Measurements from ENCODE around the gene SSTR4.
"Not testable (repeated sequence)": the region's sequence is repeated elsewhere in the genome, so short reads cannot be mapped to it uniquely, and the experiment has no call there.

The SSTR4 gene

GRCh38 chr20:23009636-23010035 lies 25.5 kb upstream of the SSTR4 start:
- Mint-ChIP-seq H3K27ac (no peak overlapping the region), H3K36me3 (no peaks in the 10 kb centered on the region), H3K4me3 (no peak overlapping the region), H3K27me3 (no peaks in the 10 kb centered on the region), H3K4me1 (no peaks in the 10 kb centered on the region), H3K9me3 (no peaks in the 10 kb centered on the region)

GRCh38 chr20:23010096-23010495 lies 25.0 kb upstream of the SSTR4 start:
- Mint-ChIP-seq H3K4me1 (no peaks in the 10 kb centered on the region), H3K27ac (no peak overlapping the region), H3K36me3 (no peaks in the 10 kb centered on the region), H3K27me3 (no peaks in the 10 kb centered on the region), H3K9me3 (no peaks in the 10 kb centered on the region), H3K4me3 (no peak overlapping the region)

GRCh38 chr20:23011008-23011721 lies 23.9 kb upstream of the SSTR4 start:
- Mint-ChIP-seq H3K9me3 (no peaks in the 10 kb centered on the region), H3K27me3 (no peaks in the 10 kb centered on the region), H3K4me1 (no peaks in the 10 kb centered on the region), H3K4me3 (no peak overlapping the region), H3K27ac (no peak overlapping the region), H3K36me3 (no peaks in the 10 kb centered on the region)

GRCh38 chr20:23013429-23013828 lies 21.7 kb upstream of the SSTR4 start:
- Mint-ChIP-seq H3K9me3 (no peaks in the 10 kb centered on the region), H3K36me3 (no peaks in the 10 kb centered on the region), H3K27me3 (no peaks in the 10 kb centered on the region), H3K27ac (no peak overlapping the region), H3K4me1 (no peaks in the 10 kb centered on the region), H3K4me3 (no peak overlapping the region)

GRCh38 chr20:23017516-23017915 lies 17.6 kb upstream of the SSTR4 start:
- Mint-ChIP-seq H3K27me3 (no peaks in the 10 kb centered on the region), H3K4me3 (no peak overlapping the region), H3K36me3 (no peaks in the 10 kb centered on the region), H3K27ac (no peak overlapping the region), H3K9me3 (no peaks in the 10 kb centered on the region), H3K4me1 (no peaks in the 10 kb centered on the region)

- no peak overlapping the region for H3K4me3 Mint-ChIP-seq
- no peaks in the 10 kb centered on the region for H3K4me1 Mint-ChIP-seq
- no peaks in the 10 kb centered on the region for H3K27me3 Mint-ChIP-seq
- no peaks in the 10 kb centered on the region for H3K36me3 Mint-ChIP-seq
- H3K27ac Mint-ChIP-seq = no peak overlapping the region
- no peaks in the 10 kb centered on the region for H3K9me3 Mint-ChIP-seq
Measured at GRCh38 chr20:23018432-23018831, 16.7 kb upstream of the SSTR4 start.

GRCh38 chr20:23018941-23019340 lies 16.2 kb upstream of the SSTR4 start:
- Mint-ChIP-seq H3K27ac (no peak overlapping the region), H3K4me1 (no peaks in the 10 kb centered on the region), H3K27me3 (no peaks in the 10 kb centered on the region)

GRCh38 chr20:23019403-23019802 lies 15.7 kb upstream of the SSTR4 start:
- H3K4me1 Mint-ChIP-seq = no peaks in the 10 kb centered on the region
- no peak overlapping the region for H3K4me3 Mint-ChIP-seq
- H3K27me3 Mint-ChIP-seq = no peaks in the 10 kb centered on the region
- no peaks in the 10 kb centered on the region for H3K36me3 Mint-ChIP-seq
- H3K9me3 Mint-ChIP-seq = no peaks in the 10 kb centered on the region
- no peak overlapping the region for H3K27ac Mint-ChIP-seq

More at GRCh38 chr20:23018941-23019340, 16.2 kb upstream of the SSTR4 start:
- Mint-ChIP-seq H3K9me3 (no peaks in the 10 kb centered on the region), H3K4me3 (no peak overlapping the region), H3K36me3 (no peaks in the 10 kb centered on the region)

GRCh38 chr20:23020230-23021018 lies 14.7 kb upstream of the SSTR4 start:
- H3K27me3 Mint-ChIP-seq = no peaks in the 10 kb centered on the region
- no peaks in the 10 kb centered on the region for H3K4me1 Mint-ChIP-seq
- no peak overlapping the region for H3K27ac Mint-ChIP-seq
- no peaks in the 10 kb centered on the region for H3K36me3 Mint-ChIP-seq
- H3K4me3 Mint-ChIP-seq = no peak overlapping the region
- no peaks in the 10 kb centered on the region for H3K9me3 Mint-ChIP-seq

GRCh38 chr20:23021541-23021940 lies 13.6 kb upstream of the SSTR4 start:
- Mint-ChIP-seq H3K27ac (no peak overlapping the region), H3K4me1 (no peaks in the 10 kb centered on the region)

GRCh38 chr20:23021951-23022350 lies 13.2 kb upstream of the SSTR4 start:
- no peaks in the 10 kb centered on the region for H3K27me3 Mint-ChIP-seq
- no peaks in the 10 kb centered on the region for H3K9me3 Mint-ChIP-seq
- H3K36me3 Mint-ChIP-seq = no peaks in the 10 kb centered on the region
- no peak overlapping the region for H3K27ac Mint-ChIP-seq
- H3K4me1 Mint-ChIP-seq = no peaks in the 10 kb centered on the region
- H3K4me3 Mint-ChIP-seq = no peak overlapping the region

More at GRCh38 chr20:23021541-23021940, 13.6 kb upstream of the SSTR4 start:
- no peaks in the 10 kb centered on the region for H3K36me3 Mint-ChIP-seq
- H3K4me3 Mint-ChIP-seq = no peak overlapping the region
- H3K9me3 Mint-ChIP-seq = no peaks in the 10 kb centered on the region
- no peaks in the 10 kb centered on the region for H3K27me3 Mint-ChIP-seq

GRCh38 chr20:23022849-23023248 lies 12.3 kb upstream of the SSTR4 start:
- Mint-ChIP-seq H3K9me3 (no peaks in the 10 kb centered on the region), H3K4me3 (no peak overlapping the region), H3K27me3 (no peaks in the 10 kb centered on the region), H3K36me3 (no peaks in the 10 kb centered on the region), H3K27ac (no peak overlapping the region), H3K4me1 (no peaks in the 10 kb centered on the region)

- no peaks in the 10 kb centered on the region for H3K9me3 Mint-ChIP-seq
Measured at GRCh38 chr20:23023621-23024177, 11.4 kb upstream of the SSTR4 start.

GRCh38 chr20:23024701-23025100 lies 10.4 kb upstream of the SSTR4 start:
- H3K4me1 Mint-ChIP-seq = no peaks in the 10 kb centered on the region
- no peak overlapping the region for H3K27ac Mint-ChIP-seq
- no peaks in the 10 kb centered on the region for H3K36me3 Mint-ChIP-seq
- H3K9me3 Mint-ChIP-seq = no peaks in the 10 kb centered on the region
- H3K27me3 Mint-ChIP-seq = no peaks in the 10 kb centered on the region
- no peak overlapping the region for H3K4me3 Mint-ChIP-seq

More at GRCh38 chr20:23023621-23024177, 11.4 kb upstream of the SSTR4 start:
- H3K36me3 Mint-ChIP-seq = no peaks in the 10 kb centered on the region
- H3K27ac Mint-ChIP-seq = no peak overlapping the region
- no peaks in the 10 kb centered on the region for H3K4me1 Mint-ChIP-seq
- no peaks in the 10 kb centered on the region for H3K27me3 Mint-ChIP-seq
- no peak overlapping the region for H3K4me3 Mint-ChIP-seq

- H3K4me3 Mint-ChIP-seq, H3K27me3 Mint-ChIP-seq, H3K9me3 Mint-ChIP-seq, H3K27ac Mint-ChIP-seq, H3K36me3 Mint-ChIP-seq, H3K4me1 Mint-ChIP-seq: not testable (repeated sequence)
Measured at GRCh38 chr20:23025503-23025902, 9.6 kb upstream of the SSTR4 start.

- H3K4me1 Mint-ChIP-seq = no peaks in the 10 kb centered on the region
- H3K36me3 Mint-ChIP-seq = no peaks in the 10 kb centered on the region
- H3K9me3 Mint-ChIP-seq = no peaks in the 10 kb centered on the region
- no peaks in the 10 kb centered on the region for H3K27me3 Mint-ChIP-seq
- no peak overlapping the region for H3K27ac Mint-ChIP-seq
- no peak overlapping the region for H3K4me3 Mint-ChIP-seq
Measured at GRCh38 chr20:23027721-23028120, 7.4 kb upstream of the SSTR4 start.

Data from activated naive CD4-positive, alpha-beta T cell treated with anti-CD3 and anti-CD28 coated beads, Interleukin-2, amount 50 U/mL, for 24 hours (primary cell).